ENCODE data around the gene SNX24. TPM values are rescaled to one million over a fixed set of nuclear protein-coding genes. Genes with fewer than 3 reads are reported as not detected.
"Not testable (repeated sequence)": the region's sequence is repeated elsewhere in the genome, so short reads cannot be mapped to it uniquely, and the experiment has no call there.

The SNX24 gene
- total RNA-seq, 1 donor from 2014 or later: 19.3 TPM

DNA sequence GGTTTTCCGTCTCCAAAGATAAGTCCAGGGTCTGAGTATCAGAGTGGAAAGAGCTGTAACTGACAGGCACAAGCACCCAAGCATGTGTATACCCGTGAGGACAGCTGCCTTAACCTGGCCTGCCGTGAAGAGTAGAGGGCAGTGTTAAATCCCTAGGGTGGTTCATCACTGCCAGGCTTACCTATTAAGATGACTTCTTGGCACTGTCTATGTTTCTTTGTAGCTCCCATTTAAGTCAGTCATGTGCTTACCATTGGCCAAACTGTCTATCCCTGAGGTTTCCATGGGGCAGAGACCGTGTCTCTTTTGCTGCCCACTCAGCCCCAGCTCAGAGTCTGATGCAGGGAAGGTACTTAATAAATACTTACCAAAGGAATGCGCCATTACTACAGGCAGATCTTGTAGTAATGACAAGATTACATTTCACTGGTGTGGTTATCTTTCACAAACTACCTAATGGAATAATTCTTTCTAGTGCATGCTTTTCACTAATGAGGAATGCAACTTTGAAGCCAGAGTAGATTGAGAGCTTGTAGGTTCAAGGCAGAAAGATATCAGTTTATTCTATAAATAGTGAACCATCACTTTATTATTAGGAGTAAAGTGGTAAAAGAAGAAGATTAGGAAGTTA lies 64.2 kb downstream of the SNX24 start:
- ATAC-seq: peak; percentile 34
- intact Hi-C loops (cut with micrococcal nuclease): no loop called here

GRCh38 chr5:122913436-122913835 lies 68.0 kb downstream of the SNX24 start:
- intact Hi-C loops (cut with micrococcal nuclease); DNase-seq; ATAC-seq: not testable (repeated sequence)

More for the DNA sequence above, 64.2 kb downstream of the SNX24 start:
- no peak for DNase-seq

GRCh38 chr5:122915717-122916461 lies 70.5 kb downstream of the SNX24 start:
- ATAC-seq: no peak
- intact Hi-C loops (cut with micrococcal nuclease): no loop called here
- no peak for DNase-seq

DNA sequence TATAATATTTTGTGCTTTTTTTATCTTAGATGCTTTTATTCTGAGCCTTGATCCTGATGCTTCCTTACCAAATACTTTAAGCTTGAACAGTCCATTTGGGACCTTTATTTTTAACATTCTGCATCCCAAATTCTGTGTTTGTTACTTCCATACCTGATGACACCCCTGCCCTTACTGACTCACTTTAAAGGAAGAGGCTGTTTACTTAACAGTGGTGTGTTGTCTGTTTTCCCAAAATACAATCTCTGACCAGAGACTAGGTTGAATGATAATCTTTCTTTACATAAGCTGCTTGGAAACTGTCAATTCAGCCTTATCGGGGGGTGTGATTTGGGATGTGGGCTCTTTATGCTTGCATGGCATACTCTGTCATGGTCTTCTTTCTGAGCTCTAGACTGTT lies 71.1 kb downstream of the SNX24 start:
- intact Hi-C loops (cut with micrococcal nuclease): no loop called here

DNA sequence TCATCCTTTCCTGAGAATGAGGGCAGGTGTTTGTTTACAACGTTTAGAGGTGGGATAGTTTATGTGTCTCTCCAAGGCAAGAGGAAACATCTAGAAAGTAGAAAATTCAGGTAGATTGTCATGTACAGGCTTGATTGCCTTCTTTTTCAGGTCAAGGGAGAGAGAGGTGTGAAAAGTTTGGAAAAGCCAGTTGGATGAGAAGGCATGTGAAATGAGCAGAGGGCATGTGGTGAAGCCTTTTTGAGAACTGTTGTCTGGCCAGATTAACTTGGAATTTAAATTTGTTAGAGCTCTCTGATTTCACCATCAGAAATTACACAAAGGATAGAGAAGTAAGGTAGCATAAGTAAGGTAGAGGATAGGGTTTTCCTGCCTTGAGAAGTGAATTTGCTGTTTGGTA lies 74.6 kb downstream of the SNX24 start:
- intact Hi-C loops (cut with micrococcal nuclease): no loop called here
- DNase-seq (no peak), ATAC-seq (no peak)

More for the DNA sequence above, 71.1 kb downstream of the SNX24 start:
- no peak for DNase-seq
- ATAC-seq: no peak

- intact Hi-C loops (cut with micrococcal nuclease): no loop called here
- no peak for ATAC-seq
- no peak for DNase-seq
These were observed 76.4 kb downstream of the SNX24 start for GRCh38 chr5:122921826-122922225.

- DNase-seq: no peak
- intact Hi-C loops (cut with micrococcal nuclease): no loop called here
- peak; percentile 52 for ATAC-seq
These were observed 78.8 kb downstream of the SNX24 start for GRCh38 chr5:122924203-122924602.

GRCh38 chr5:122924719-122925395 lies 79.4 kb downstream of the SNX24 start:
- intact Hi-C loops (cut with micrococcal nuclease): no loop called here
- DNase-seq (no peak), ATAC-seq (no peak)

DNA sequence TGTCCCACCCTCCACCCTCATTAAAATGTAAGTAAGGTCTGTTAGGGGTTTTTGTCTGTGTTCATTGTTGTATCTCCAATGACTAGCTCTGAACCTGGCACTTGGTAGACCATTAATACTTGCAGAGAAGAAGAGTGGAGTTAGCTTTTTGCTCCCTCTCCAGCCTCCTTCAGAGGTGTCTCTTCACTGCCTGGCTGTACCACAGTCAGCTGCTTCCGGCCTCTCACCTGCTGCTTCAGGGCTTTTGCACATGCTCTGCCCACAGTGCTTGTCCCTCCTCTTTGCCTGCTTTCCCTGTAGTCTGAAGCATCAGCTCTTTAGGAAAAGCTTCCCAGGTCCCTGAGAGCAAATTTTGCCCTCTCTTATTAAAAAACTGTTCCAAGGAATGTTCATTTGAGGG lies 83.6 kb downstream of the SNX24 start:
- intact Hi-C loops (cut with micrococcal nuclease): no loop called here
- DNase-seq (no peak), ATAC-seq (no peak)

GRCh38 chr5:122929980-122930379 lies 84.6 kb downstream of the SNX24 start:
- ATAC-seq: no peak
- no peak for DNase-seq
- intact Hi-C loops (cut with micrococcal nuclease): no loop called here

DNA sequence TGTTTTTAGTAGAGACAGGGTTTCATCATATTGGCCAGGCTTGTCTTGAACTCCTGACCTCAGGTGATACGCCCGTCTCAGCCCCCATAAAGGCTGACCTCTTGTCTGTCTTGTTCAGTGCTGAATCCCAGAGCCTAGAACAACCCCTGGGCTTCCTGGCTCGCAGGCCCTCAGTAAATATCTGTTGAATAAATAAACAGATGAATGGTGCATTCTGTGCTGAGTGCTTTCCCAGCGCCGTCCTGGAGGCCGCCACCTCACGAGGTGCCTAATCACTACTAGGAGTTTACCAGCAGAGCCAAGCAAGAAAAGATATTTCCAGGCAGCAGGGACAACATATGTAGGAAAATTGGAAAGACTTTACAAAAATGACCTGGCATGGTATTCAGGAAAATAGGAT lies 88.5 kb downstream of the SNX24 start:
- ATAC-seq (no peak), DNase-seq (no peak)
- intact Hi-C loops (cut with micrococcal nuclease): no loop called here

DNA sequence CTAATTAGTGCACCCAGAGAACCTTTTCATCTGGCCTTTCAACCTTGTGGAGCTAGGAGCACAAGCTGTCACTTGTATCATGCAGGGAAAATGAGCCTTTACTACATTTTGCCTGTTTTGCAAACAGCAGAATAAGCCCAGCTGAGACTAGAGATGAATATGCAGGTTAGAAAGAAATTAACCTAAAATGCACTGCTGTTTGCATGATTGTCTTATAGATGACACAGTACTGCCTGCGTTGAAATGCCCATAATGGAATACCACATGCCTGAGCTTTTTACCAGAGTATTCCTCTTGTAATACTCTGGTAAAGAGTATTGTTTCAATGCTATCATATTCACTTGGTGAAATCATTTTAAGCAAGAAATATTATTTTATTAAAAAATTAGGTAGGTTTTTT lies 90.7 kb downstream of the SNX24 start:
- ATAC-seq (no peak), DNase-seq (no peak)
- intact Hi-C loops (cut with micrococcal nuclease): no loop called here

- DNase-seq: peak; percentile 76
- intact Hi-C loops (cut with micrococcal nuclease): no loop called here
- ATAC-seq: peak; percentile 98
These were observed 92.5 kb downstream of the SNX24 start for GRCh38 chr5:122937914-122938313.

DNA sequence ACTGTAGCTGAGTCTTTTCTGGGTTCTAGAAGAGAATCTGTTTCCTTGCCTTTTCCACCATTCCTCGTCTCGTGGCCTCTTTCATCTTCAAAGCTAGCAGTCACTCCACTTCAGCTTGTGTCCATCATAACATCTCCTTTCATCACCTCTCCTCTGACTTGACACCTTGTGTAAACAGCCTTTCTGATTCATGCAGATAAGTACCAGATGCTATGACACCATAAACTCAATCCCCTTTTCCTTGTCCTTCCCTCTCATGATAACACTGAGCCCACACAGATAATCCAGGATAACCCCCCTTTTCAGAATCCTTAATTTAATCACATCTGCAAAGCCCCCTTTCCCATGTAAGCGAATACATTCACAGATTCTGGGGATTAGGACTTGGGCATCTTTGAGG lies 95.5 kb downstream of the SNX24 start:
- no peak for ATAC-seq

GRCh38 chr5:122941737-122942136 lies 96.3 kb downstream of the SNX24 start:
- DNase-seq (no peak), ATAC-seq (no peak)
- intact Hi-C loops (cut with micrococcal nuclease): no loop called here

More for the DNA sequence above, 95.5 kb downstream of the SNX24 start:
- intact Hi-C loops (cut with micrococcal nuclease): no loop called here
- no peak for DNase-seq

DNA sequence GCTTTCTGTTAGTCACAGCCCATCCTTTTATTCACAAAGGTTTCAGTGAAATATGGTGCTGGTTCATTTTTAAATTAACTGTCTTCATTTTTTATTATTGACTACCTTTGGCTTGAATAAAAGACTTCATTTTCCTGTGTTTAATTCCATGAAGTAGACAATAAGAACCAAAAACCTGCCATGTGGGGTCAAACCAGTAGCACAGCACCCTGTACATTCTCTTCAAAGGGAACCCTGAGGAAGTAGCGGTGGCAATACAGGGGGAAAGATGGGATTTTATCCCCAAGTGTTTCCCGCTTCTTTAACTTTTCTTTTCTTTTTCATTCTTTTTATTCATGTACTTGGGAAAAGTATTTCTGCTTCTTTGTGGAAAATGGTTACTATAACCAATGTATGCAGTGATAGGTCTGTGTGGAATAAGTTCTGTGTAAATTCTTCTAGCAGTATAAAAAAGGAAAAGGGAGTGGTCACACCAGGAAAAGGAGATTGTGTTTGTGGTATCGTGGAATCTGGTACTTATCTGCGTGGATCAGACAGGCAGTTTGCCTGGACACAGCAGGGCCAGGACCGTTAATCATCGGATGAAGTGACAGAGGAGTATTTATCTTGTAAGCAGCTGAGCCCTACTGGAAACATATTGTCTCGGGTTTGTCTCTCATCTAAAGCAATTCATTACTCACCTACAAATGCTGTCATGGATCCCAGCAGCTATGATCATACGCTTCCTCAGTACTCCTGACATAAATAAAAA lies 96.9 kb downstream of the SNX24 start:
- no peak for ATAC-seq
- intact Hi-C loops (cut with micrococcal nuclease): no loop called here
- DNase-seq: no peak

DNA sequence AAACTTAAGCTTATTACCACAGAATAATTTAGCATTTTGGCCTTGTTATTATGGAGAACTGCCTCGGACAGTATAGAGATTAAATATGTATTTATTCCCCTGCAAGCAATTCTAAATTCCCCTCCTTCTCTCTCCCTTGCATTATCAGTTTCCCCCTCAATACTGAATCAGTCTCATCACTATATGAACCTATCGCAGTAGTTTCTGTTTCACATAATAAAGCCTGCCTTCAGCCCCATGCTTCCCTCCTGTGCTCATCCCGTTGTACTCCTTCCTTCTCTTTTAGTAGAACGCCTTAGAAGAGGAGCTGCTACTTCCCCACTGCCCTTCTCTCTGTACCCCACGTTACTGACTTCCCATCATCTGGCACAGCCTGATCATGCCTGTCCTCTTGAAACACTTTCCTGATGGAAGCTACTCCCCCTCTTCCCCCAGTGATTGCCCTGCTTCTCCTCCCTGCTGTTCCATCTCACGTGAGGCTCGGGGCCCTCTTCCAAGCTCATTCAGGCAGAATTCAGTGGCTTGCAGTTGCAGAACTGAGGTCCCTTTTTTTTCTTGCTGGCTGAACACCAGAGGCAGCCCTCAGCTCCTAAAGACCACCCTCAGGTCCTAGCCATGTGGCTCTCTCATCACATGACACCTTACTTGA lies 97.8 kb downstream of the SNX24 start:
- ATAC-seq: peak; percentile 15
- DNase-seq: no peak
- intact Hi-C loops (cut with micrococcal nuclease): no loop called here

- DNase-seq: no peak
- intact Hi-C loops (cut with micrococcal nuclease): no loop called here
- no peak for ATAC-seq
These were observed 98.6 kb downstream of the SNX24 start for GRCh38 chr5:122944051-122944450.

- no peak for DNase-seq
- intact Hi-C loops (cut with micrococcal nuclease): no loop called here
- no peak for ATAC-seq
These were observed 102.0 kb downstream of the SNX24 start for GRCh38 chr5:122947372-122947771.

All from left ventricle myocardium superior (tissue), 1 donor.